H1 (cell line): ENCODE data around the gene ERMN. TPM values are rescaled to one million over a fixed set of nuclear protein-coding genes. Genes with fewer than 3 reads are reported as not detected.

Source experiments
- CTCF ChIA-PET: fragments of 300-600 bp; sonication (Branson Sonifier 250); formaldehyde crosslinking; loops from one replicate; lab custom pipeline; 2021; ENCODE audit not compliant: partially characterized antibody; lab: Charles Lee
- POLR2A ChIA-PET: fragments of 300-600 bp; sonication (Branson Sonifier 250); formaldehyde crosslinking; loops from one replicate; lab custom pipeline; 2021; ENCODE audit warnings: inconsistent platforms; ENCODE audit not compliant: partially characterized antibody; lab: Charles Lee
- DNase-seq, 2 experiments: peaks; one replicate each; pipeline versions ENCODE4 v3.0.0 to v3.0.0-alpha.2; 2010 to 2022; ENCODE audit warnings: low spot score in 2 of 2, low read depth in 1 of 2, mixed read lengths in 1 of 2
- FAIRE-seq: peaks from 2 replicates; lab custom pipeline; 2011; peaks lifted over from hg19 to GRCh38; lab: Jason Lieb, UNC
- H2AFZ ChIP-seq: 2 replicates; pipeline ENCODE4 v1.8.1; 2012; ENCODE audit warnings: low read length, inconsistent platforms
- H2AK5ac ChIP-seq: 2 replicates; pipeline ENCODE4 v1.6.1; 2013; ENCODE audit warnings: low read depth, low read length
- H2BK120ac ChIP-seq: replicated peaks from 2 replicates; pipeline ENCODE3; 2013; ENCODE audit warnings: low read depth, low read length, inconsistent platforms
- H2BK12ac ChIP-seq: 2 replicates; pipeline ENCODE4 v1.6.1; 2013; ENCODE audit warnings: low read depth, low read length
- H2BK15ac ChIP-seq: 2 replicates; pipeline ENCODE4 v1.6.1; 2013; ENCODE audit warnings: low read length
- H2BK20ac ChIP-seq: 2 replicates; pipeline ENCODE4 v1.6.1; 2013; ENCODE audit warnings: low read length
- H2BK5ac ChIP-seq: 2 replicates; pipeline ENCODE4 v1.6.1; 2013; ENCODE audit warnings: low read depth, low read length
- H3K14ac ChIP-seq: 2 replicates; pipeline ENCODE4 v1.6.1; 2013; ENCODE audit warnings: inconsistent platforms; ENCODE audit not compliant: insufficient read length
- H3K18ac ChIP-seq: 2 replicates; pipeline ENCODE4 v1.6.1; 2013; ENCODE audit warnings: low read length; ENCODE audit errors: extremely low read depth
- H3K23ac ChIP-seq: 2 replicates; pipeline ENCODE4 v1.6.1; 2013; ENCODE audit warnings: inconsistent platforms; ENCODE audit not compliant: insufficient read length
- H3K23me2 ChIP-seq: 2 replicates; pipeline ENCODE4 v1.6.1; 2013; ENCODE audit warnings: low read depth, low read length
- H3K27ac ChIP-seq: 2 replicates; pipeline ENCODE4 v1.6.1; 2011; ENCODE audit warnings: low read depth, low read length, inconsistent platforms
- H3K27me3 ChIP-seq, 4 experiments: replicated peaks in 1 of 4; 1 replicate in 1 of 4; 2 replicates in 3 of 4; pipeline versions ENCODE4 v1.6.1 to v1.8.1; 2011 to 2013; ENCODE audit warnings: low read length in 3 of 4, mild to moderate bottlenecking in 3 of 4, inconsistent platforms in 2 of 4, mixed read lengths in 2 of 4, moderate library complexity in 1 of 4; ENCODE audit not compliant: control insufficient read depth in 3 of 4, insufficient read depth in 3 of 4; ENCODE audit errors: extremely low read depth in 1 of 4
- H3K36me3 ChIP-seq, 4 experiments: 2 replicates each; pipeline versions ENCODE4 v1.6.1 to v1.8.1; 2011 to 2013; ENCODE audit warnings: mild to moderate bottlenecking in 4 of 4, low read length in 3 of 4, moderate library complexity in 2 of 4, control low read depth in 1 of 4, inconsistent platforms in 1 of 4; ENCODE audit not compliant: insufficient read depth in 4 of 4, control insufficient read depth in 2 of 4
- H3K4ac ChIP-seq: replicated peaks from 2 replicates; pipeline ENCODE3; 2013; ENCODE audit warnings: low read length, low read depth, mixed read lengths, inconsistent platforms; ENCODE audit not compliant: insufficient read length
- H3K4me1 ChIP-seq, 4 experiments: replicated peaks in 1 of 4; 1 replicate in 1 of 4; 2 replicates in 3 of 4; pipeline versions ENCODE4 v1.6.1 to v1.8.1; 2011 to 2013; ENCODE audit warnings: low read length in 3 of 4, inconsistent platforms in 2 of 4, mixed read lengths in 1 of 4; ENCODE audit not compliant: insufficient read depth in 4 of 4, control insufficient read depth in 3 of 4
- H3K4me2 ChIP-seq, 2 experiments: 2 replicates each; pipeline versions ENCODE4 v1.6.1 to v1.8.1; 2011 to 2013; ENCODE audit warnings: low read depth in 2 of 2, low read length in 2 of 2, control low read depth in 1 of 2, inconsistent platforms in 1 of 2, mild to moderate bottlenecking in 1 of 2; ENCODE audit not compliant: insufficient read depth in 1 of 2
- H3K4me3 ChIP-seq, 4 experiments: fragments of 200-600, 300-600 bp in 1 of 4; sonication (generic), shearing (Covaris generic), sonication (Bioruptor Twin) in 1 of 4; 2 replicates each; pipeline versions ENCODE4 v1.5.1 to v1.8.1; 2011 to 2016; ENCODE audit warnings: low read length in 4 of 4, low read depth in 3 of 4, control low read depth in 2 of 4, inconsistent platforms in 2 of 4, mild to moderate bottlenecking in 2 of 4, mixed read lengths in 1 of 4, moderate library complexity in 1 of 4; ENCODE audit not compliant: insufficient read depth in 2 of 4; ENCODE audit errors: extremely low read depth in 1 of 4
- H3K56ac ChIP-seq: replicated peaks from 2 replicates; pipeline ENCODE3; 2013; ENCODE audit warnings: low read depth, mild to moderate bottlenecking, mixed read lengths, low read length, inconsistent platforms; ENCODE audit not compliant: insufficient read length
- H3K79me1 ChIP-seq: 2 replicates; pipeline ENCODE4 v1.6.1; 2013; ENCODE audit warnings: low read depth, low read length, control low read depth
- H3K79me2 ChIP-seq, 2 experiments: 2 replicates each; pipeline versions ENCODE4 v1.6.1 to v1.8.1; 2012 to 2013; ENCODE audit warnings: low read length in 2 of 2, mild to moderate bottlenecking in 2 of 2, inconsistent platforms in 1 of 2; ENCODE audit not compliant: insufficient read depth in 2 of 2, control insufficient read depth in 1 of 2
- H3K9ac ChIP-seq, 4 experiments: replicated peaks in 1 of 4; 1 replicate in 1 of 4; 2 replicates in 3 of 4; pipeline versions ENCODE4 v1.6.1 to v1.8.1; 2011 to 2013; ENCODE audit warnings: low read depth in 3 of 4, low read length in 3 of 4, control low read depth in 2 of 4, mild to moderate bottlenecking in 2 of 4, moderate library complexity in 2 of 4, inconsistent platforms in 1 of 4; ENCODE audit errors: extremely low read depth in 1 of 4
- H3K9me3 ChIP-seq, 2 experiments: 2 replicates each; pipeline versions ENCODE4 v1.6.1 to v1.8.1; 2012 to 2013; ENCODE audit warnings: mild to moderate bottlenecking in 2 of 2, moderate library complexity in 2 of 2, control low read depth in 1 of 2, inconsistent platforms in 1 of 2, low read depth in 1 of 2, low read length in 1 of 2, mixed read lengths in 1 of 2; ENCODE audit not compliant: insufficient read depth in 2 of 2
- H4K20me1 ChIP-seq, 2 experiments: replicated peaks in 1 of 2; 2 replicates each; pipeline versions ENCODE3 to v1.8.1; 2011 to 2013; ENCODE audit warnings: inconsistent platforms in 2 of 2, low read length in 2 of 2, mild to moderate bottlenecking in 1 of 2; ENCODE audit not compliant: insufficient read depth in 2 of 2, control insufficient read depth in 1 of 2
- H4K5ac ChIP-seq: 2 replicates; pipeline ENCODE4 v1.6.1; 2013; ENCODE audit warnings: low read length, low read depth, mixed read lengths, inconsistent platforms; ENCODE audit not compliant: insufficient read length
- H4K8ac ChIP-seq: 2 replicates; pipeline ENCODE4 v1.8.0; 2013; ENCODE audit warnings: mild to moderate bottlenecking, moderate library complexity, low read length, inconsistent platforms; ENCODE audit not compliant: insufficient read depth; ENCODE audit errors: extremely low read depth
- H4K91ac ChIP-seq: replicated peaks from 2 replicates; pipeline ENCODE3; 2013; ENCODE audit warnings: low read length, mixed read lengths, inconsistent platforms; ENCODE audit not compliant: insufficient read length
- BCL11A ChIP-seq, 2 experiments: IDR thresholded peaks; one replicate each; pipeline ENCODE4 v1.6.1; 2011; ENCODE audit warnings: low read depth in 2 of 2, low read length in 2 of 2, mild to moderate bottlenecking in 2 of 2
- CEBPB ChIP-seq: IDR thresholded peaks from 2 replicates; pipeline ENCODE4 v1.6.1; 2012; ENCODE audit warnings: low read depth, low read length
- EZH2 ChIP-seq: fragments of 200-600 bp; sonication (generic); IDR thresholded peaks from 2 replicates; pipeline ENCODE4 v1.7.1; 2012; ENCODE audit warnings: low read depth, mild to moderate bottlenecking, moderate library complexity, low read length, inconsistent platforms; ENCODE audit not compliant: severe bottlenecking
- JUN ChIP-seq: IDR thresholded peaks from 2 replicates; pipeline ENCODE4 v1.6.1; 2011; ENCODE audit warnings: low read depth, mild to moderate bottlenecking, improper control_type of control experiment, low read length
- RNF2 ChIP-seq: fragments of 200-900, 300-1000 bp; sonication (generic); IDR thresholded peaks from 2 replicates; pipeline ENCODE4 v1.7.1; 2016; ENCODE audit warnings: borderline replicate concordance, low read depth, mild to moderate bottlenecking, antibody characterized with exemption, low read length; ENCODE audit not compliant: poor library complexity, severe bottlenecking; ENCODE audit errors: missing control alignments
- SIN3A ChIP-seq, 2 experiments: IDR thresholded peaks in 1 of 2; conservative IDR thresholded peaks in 1 of 2; 2 replicates each; pipeline ENCODE4 v1.6.1; 2011 to 2012; ENCODE audit warnings: low read length in 2 of 2, improper control_type of control experiment in 1 of 2, low read depth in 1 of 2, mild to moderate bottlenecking in 1 of 2
- SP2 ChIP-seq: IDR thresholded peaks from 2 replicates; pipeline ENCODE4 v1.6.1; 2012; ENCODE audit warnings: mild to moderate bottlenecking, low read length, inconsistent platforms
- SUZ12 ChIP-seq: fragments of 200-600 bp; sonication (generic); IDR thresholded peaks from 2 replicates; pipeline ENCODE4 v1.6.1; 2012; ENCODE audit warnings: mild to moderate bottlenecking, inconsistent platforms, low read length, moderate library complexity, mixed read lengths
- TEAD4 ChIP-seq: IDR thresholded peaks from 2 replicates; pipeline ENCODE4 v1.6.1; 2012; ENCODE audit warnings: low read depth, low read length, inconsistent platforms, mixed read lengths
- YY1 ChIP-seq: IDR thresholded peaks from 2 replicates; pipeline ENCODE4 v1.6.1; 2011; ENCODE audit warnings: low read depth, mild to moderate bottlenecking, low read length
- WGBS, 2 experiments: shearing (Covaris generic) in 1 of 2; methylation state at CpG; one replicate each; pipeline versions ENCODE4 v1.1.6 to v1.1.7; 2013 to 2015; ENCODE audit warnings: low lambda C conversion rate in 2 of 2, mixed read lengths in 2 of 2, inconsistent platforms in 1 of 2, low coverage in 1 of 2, missing lambda C conversion rate in 1 of 2; ENCODE audit not compliant: insufficient replicate concordance in 2 of 2, insufficient coverage in 1 of 2, insufficient read length in 1 of 2; ENCODE audit errors: extremely low coverage in 1 of 2, missing lambda C conversion rate in 1 of 2; 5-methylcytosine and 5-hydroxymethylcytosine counted together
- polyA plus RNA-seq, 7 experiments: library from polyadenylated mRNA; depleted of rRNA in 3 of 7; stranded (reverse) in 5 of 7; unstranded in 2 of 7; fragments of >200 nt in 5 of 7; fragments of 200-250 nt in 2 of 7; gene quantifications; 1 replicate in 5 of 7; 2 replicates in 1 of 7; 4 replicates in 1 of 7; pipeline versions ENCODE4 v1.2.1 to v1.2.3, GENCODE V29; 2011 to 2013; ENCODE audit warnings: missing spikeins in 2 of 7, mixed read lengths in 2 of 7
- total RNA-seq: library from RNA; stranded (reverse); fragmentation: NEBNext Ultra II Directional; extraction: Animal tissue kit (Norgen Biotek cat#: 25700); gene quantifications from 2 replicates; pipeline ENCODE4 v1.2.1, GENCODE V29; 2021
- TF ChIP-seq, protein P1 (sequence below): IDR thresholded peaks from 2 replicates; pipeline ENCODE4 v1.6.1; 2012; ENCODE audit warnings: inconsistent platforms
- TF ChIP-seq, protein P2 (sequence below): IDR thresholded peaks from 2 replicates; pipeline ENCODE4 v1.6.1; 2012; ENCODE audit warnings: inconsistent platforms

Gene ERMN
- total and polyA plus RNA-seq, 2 of the 8 experiments (the other 6 are each of a cell fraction or from before 2014, with no cell fraction given): 0.11 TPM; not detected in 1

DNA sequence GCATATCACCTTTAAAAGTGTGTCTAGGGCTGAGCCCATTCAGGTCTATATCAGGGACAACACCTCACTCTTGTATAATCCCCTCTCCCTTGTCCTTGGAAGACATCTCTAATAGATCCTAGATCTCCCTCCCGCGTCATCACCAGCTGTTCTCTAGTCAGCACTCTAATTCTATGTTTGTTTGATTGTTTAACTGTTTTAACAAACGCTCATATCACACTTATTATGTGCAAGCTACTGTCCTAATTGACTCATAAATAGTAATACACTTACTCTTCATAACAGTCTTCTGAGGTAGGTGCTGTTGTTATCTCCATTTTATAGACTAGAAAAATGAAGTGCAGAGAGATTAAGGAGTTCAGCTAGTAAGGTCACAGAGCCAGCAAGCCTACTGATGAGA, 1.6 kb upstream of the ERMN start:
- no peak overlapping the region for H3K27ac ChIP-seq
- no peak overlapping the region for H4K5ac ChIP-seq
- H3K27me3 ChIP-seq: no peaks in the 10 kb centered on the region
- no peak overlapping the region for H3K9ac ChIP-seq
- H4K20me1 ChIP-seq: no peaks in the 10 kb centered on the region
- no peak overlapping the region for H2AK5ac ChIP-seq
- H3K23ac ChIP-seq: no peak overlapping the region
- H3K79me1 ChIP-seq: no peaks in the 10 kb centered on the region
- no peak overlapping the region for H4K91ac ChIP-seq
- no peak overlapping the region for H2AFZ ChIP-seq
- no peak overlapping the region for H3K4me2 ChIP-seq
- 89% methylated on average over 3 of the region's 3 CpGs; no CpG with 5 or more reads in 1 of the 2 experiments for WGBS, 2 experiments
- no peak overlapping the region for H2BK20ac ChIP-seq
- no peaks in the 10 kb centered on the region for H3K9me3 ChIP-seq
- no peak overlapping the region for H2BK120ac ChIP-seq
- H3K36me3 ChIP-seq: no peaks in the 10 kb centered on the region
- H4K8ac ChIP-seq: no peak overlapping the region
- CTCF ChIA-PET: interaction anchor here (0.6 to 16.0 kb wide), 46 partner anchors 8 to 668 kb away, joined by 3 to 299 read pairs (median 4); partner anchors contain the start of gene CYTIP
- H3K18ac ChIP-seq: no peak overlapping the region
- no peak for FAIRE-seq
- no peak overlapping the region for H2BK5ac ChIP-seq
- H3K4ac ChIP-seq: no peak overlapping the region
- H3K4me1 ChIP-seq: peaks cover 0 to 9% (median 8%) of the 10 kb centered on the region in 4 experiments; a peak in 5 of 7 replicates
- H3K23me2 ChIP-seq: no peaks in the 10 kb centered on the region
- no peak overlapping the region for H2BK15ac ChIP-seq
- H3K14ac ChIP-seq: no peak overlapping the region
- H3K4me3 ChIP-seq: no peak overlapping the region
- no peak for DNase-seq
- no peaks in the 10 kb centered on the region for H3K79me2 ChIP-seq
- POLR2A ChIA-PET: interaction anchor here (0.9 to 1.3 kb wide), 3 partner anchors 9 to 41 kb away, joined by 3 to 4 read pairs (median 3); no protein-coding TSS in a partner anchor
- no peak overlapping the region for H3K56ac ChIP-seq
- no peak overlapping the region for H2BK12ac ChIP-seq
- no peak for TF ChIP-seq BCL11A (IDR thresholded peaks at IDR 0.05; ENCODE audit: low read depth in 2 of 2, low read length in 2 of 2)
- TF ChIP-seq, protein P1, sequence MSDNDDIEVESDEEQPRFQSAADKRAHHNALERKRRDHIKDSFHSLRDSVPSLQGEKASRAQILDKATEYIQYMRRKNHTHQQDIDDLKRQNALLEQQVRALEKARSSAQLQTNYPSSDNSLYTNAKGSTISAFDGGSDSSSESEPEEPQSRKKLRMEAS: no peak
- TF ChIP-seq SIN3A (conservative IDR thresholded peaks at IDR 0.05 in 1 of 2, IDR thresholded peaks at IDR 0.05 in 1 of 2; ENCODE audit: low read depth in 1 of 2, low read length in 2 of 2): no peak
- no peak for TF ChIP-seq SUZ12
- no peak for TF ChIP-seq RNF2
- no peak for TF ChIP-seq JUN
- TF ChIP-seq, protein P2, sequence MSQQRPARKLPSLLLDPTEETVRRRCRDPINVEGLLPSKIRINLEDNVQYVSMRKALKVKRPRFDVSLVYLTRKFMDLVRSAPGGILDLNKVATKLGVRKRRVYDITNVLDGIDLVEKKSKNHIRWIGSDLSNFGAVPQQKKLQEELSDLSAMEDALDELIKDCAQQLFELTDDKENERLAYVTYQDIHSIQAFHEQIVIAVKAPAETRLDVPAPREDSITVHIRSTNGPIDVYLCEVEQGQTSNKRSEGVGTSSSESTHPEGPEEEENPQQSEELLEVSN: no peak
- TF ChIP-seq TEAD4: no peak
- no peak for TF ChIP-seq EZH2
- TF ChIP-seq SP2: no peak
- TF ChIP-seq YY1: no peak
- TF ChIP-seq CEBPB: no peak
